NCI-H2196 treated with DMSO at 0.1 percent for 48 hours (cell line): ENCODE results near the gene OAS1.
"Not testable (repeated sequence)": the region's sequence is repeated elsewhere in the genome, so short reads cannot be mapped to it uniquely, and the experiment has no call there.

ENCODE experiments used
- DNase-seq: peaks from one replicate; lab custom pipeline; 2025; ENCODE audit not compliant: unreplicated experiment; lab: John Stamatoyannopoulos, UW

The OAS1 gene

GRCh38 chr12:112933129-112933505 lies 26.4 kb downstream of the OAS1 start:
- DNase-seq, result no peak

DNA sequence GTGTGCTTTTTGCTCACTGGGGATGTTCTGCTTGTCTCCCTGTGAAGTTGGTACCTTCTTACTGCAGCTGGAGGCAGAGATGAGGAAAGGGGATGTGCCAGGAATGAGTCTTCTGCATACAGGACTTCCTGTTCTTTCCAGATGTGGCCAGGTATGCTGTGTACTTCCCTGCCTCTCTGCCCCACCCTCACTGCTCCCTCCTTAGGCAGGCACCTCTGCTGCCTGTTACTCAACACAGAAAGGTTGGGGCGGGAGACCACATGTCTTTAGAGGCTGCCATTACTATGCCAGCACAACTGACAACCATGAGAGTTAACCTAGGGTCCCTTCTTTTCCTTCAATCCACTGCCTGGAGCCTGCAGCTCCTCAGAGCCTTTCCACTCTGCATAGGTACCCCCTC lies 29.5 kb downstream of the OAS1 start:
- no peak for DNase-seq

DNA sequence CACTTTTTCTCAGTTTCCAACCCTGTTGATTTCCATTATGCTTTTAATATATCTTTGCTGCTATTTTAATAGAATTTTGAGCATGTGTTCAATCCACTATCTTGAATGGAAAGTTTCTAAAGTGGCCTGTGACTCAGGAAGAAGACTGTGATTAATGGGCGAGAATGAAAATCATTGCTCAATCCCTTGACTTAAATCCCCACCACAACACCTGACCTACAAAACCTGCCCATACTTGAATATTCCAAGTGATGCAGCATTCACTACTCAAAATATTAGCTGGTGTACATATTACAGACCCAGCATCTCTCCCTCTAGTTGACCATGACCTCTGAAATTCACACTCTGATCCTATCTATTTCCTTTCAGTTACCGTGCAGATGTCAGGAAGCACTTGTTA lies 30.2 kb downstream of the OAS1 start:
- DNase-seq, result no peak

DNA sequence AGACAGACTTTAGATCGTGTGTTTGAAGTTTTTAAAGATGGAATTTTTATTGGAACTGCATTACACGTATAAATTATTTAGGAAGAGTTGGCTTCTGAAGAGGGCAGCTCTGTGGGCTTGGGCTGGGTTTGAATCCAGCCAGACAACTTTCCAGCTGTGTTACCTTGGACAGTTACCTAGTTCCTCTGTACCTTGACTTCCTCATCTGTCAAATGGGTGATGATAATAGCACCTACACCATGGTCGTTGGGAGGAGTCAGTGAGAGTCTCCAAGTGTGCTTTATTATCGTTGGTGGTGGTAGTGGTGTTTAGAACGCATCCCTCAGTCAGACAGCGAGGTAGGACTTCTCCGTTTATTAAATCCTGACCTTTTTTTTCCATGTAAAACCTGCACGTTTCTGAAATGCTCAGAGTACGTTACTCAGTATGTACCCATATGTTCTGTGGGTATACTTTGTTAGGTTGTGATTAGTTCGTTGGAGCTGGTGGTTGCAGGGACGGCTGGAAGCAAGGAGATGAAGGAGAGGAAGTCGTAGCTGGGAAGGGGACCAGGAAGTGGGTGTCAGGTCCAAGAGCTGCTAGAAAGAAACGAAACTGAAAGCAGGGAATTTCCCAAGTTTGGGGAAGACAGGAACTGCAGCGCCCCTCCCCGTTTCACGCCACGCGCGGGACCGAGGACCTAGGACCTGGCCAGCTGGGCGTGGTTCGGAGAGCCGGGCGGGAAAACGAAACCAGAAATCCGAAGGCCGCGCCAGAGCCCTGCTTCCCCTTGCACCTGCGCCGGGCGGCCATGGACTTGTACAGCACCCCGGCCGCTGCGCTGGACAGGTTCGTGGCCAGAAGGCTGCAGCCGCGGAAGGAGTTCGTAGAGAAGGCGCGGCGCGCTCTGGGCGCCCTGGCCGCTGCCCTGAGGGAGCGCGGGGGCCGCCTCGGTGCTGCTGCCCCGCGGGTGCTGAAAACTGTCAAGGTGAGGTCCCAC lies 31.3 kb downstream of the OAS1 start, which contains the start of gene OAS3:
OAS3 (plus strand) TSS at position 734 of the 979 bp plus-strand sequence; CDS start at position 791, 57 bp downstream.
- peak; percentile 76 for DNase-seq

- DNase-seq, result no peak
These were observed 32.0 kb downstream of the OAS1 start for GRCh38 chr12:112938751-112939150.

- DNase-seq, result no peak
These were observed 33.1 kb downstream of the OAS1 start for GRCh38 chr12:112939761-112940381.

GRCh38 chr12:112941528-112942335 lies 35.0 kb downstream of the OAS1 start:
- no peak for DNase-seq

DNA sequence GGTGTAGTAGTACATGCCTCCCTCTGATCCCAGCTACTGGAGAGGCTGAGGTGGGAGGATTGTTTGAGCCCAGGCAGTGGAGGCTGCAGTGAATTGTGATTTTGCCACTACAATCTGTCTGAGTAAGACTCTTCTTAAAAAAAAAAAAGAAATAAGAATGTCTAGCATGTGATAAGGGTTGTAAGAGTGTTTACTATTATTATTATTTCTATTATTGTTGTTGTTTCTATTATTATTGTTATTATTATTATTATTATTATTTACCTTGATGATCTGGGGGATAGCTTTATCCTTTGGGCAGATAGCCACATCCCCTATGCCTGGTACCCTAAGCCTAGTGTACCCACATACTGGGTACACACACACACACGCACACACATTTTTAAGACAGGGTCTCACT lies 35.8 kb downstream of the OAS1 start:
- no peak for DNase-seq

DNA sequence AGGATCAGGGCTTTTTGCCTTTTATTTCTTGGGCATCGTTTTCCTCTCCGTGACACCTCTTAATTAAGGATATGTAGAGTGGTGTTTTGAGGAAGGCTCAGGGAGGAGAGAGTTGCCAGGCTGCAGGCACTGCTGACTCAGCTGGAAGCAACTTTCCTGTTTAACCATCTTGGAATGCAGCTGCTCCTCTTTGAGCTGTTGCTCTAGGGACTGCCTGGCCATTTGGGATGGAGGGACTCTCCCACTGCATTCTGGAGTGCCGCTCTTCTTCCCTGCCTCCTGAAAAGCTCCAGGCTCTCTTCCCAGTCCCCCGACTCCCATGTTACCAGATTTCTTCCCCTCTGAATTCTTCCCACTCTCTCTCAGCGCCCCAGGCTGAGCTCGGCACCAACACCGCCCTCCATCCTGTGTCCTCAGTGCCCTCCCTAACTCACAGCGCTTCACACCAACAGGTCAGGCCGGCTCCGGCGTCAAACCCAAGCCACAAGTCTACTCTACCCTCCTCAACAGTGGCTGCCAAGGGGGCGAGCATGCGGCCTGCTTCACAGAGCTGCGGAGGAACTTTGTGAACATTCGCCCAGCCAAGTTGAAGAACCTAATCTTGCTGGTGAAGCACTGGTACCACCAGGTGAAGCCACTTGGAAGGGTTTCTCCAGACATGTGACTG lies 37.4 kb downstream of the OAS1 start:
- no peak for DNase-seq

DNA sequence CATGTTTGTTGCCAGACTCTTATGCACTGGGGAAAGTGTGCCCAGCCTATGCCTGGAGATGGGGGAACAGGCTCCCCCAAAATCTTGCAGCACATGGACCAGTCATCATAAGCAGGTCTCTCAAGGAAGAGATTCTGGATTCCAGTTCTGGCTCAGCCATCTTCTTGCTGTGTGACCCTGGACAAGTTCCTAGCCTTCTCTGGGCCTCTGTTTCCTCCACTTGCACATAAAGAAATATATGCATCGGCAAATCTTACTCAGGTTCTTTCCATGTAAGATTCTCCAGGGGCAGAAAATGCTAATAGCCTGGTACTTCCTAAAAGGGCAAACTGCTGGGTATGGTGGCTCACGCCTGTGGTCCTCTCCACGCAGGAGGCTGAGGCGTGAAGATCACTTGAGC lies 38.8 kb downstream of the OAS1 start:
- no peak for DNase-seq

- DNase-seq, result no peak
These were observed 39.7 kb downstream of the OAS1 start for GRCh38 chr12:112946236-112947000.

DNA sequence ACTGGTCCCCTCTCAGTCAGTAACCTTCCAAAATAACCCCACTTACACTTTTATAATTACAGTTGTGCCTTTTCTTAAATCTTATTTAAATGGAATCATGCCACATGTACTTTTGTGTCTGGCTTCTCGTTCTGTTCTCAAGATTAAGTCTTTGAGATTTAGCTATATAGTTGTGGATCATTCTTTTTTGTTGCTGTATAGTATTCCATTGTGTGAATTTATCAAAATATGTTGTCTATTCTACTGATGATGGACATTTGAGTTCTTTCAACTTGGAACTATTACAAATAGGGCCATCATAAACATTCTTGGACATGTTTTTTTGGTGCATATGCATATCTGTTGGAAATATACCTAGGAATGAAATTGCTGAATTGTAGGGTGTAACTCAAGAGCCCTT lies 40.6 kb downstream of the OAS1 start:
- DNase-seq, result no peak

GRCh38 chr12:112947761-112948160 lies 41.0 kb downstream of the OAS1 start:
- DNase-seq, result no peak

DNA sequence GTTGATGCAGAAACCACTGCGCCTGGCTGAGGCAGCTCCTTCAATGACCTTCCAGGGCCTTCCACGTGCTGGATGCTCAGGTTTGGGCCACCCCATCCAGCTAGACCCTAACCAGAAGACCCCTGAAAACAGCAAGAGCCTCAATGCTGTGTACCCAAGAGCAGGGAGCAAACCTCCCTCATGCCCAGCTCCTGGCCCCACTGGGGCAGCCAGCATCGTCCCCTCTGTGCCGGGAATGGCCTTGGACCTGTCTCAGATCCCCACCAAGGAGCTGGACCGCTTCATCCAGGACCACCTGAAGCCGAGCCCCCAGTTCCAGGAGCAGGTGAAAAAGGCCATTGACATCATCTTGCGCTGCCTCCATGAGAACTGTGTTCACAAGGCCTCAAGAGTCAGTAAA lies 42.0 kb downstream of the OAS1 start:
- no peak for DNase-seq

DNA sequence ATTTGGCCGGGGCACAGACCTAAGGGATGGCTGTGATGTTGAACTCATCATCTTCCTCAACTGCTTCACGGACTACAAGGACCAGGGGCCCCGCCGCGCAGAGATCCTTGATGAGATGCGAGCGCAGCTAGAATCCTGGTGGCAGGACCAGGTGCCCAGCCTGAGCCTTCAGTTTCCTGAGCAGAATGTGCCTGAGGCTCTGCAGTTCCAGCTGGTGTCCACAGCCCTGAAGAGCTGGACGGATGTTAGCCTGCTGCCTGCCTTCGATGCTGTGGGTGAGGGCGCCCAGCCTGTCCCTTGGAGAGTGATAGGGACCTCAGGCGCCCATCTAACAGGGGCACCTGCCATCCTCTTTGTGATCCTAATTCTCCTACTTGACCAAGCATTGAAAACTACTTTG lies 43.9 kb downstream of the OAS1 start:
- DNase-seq, result no peak

DNA sequence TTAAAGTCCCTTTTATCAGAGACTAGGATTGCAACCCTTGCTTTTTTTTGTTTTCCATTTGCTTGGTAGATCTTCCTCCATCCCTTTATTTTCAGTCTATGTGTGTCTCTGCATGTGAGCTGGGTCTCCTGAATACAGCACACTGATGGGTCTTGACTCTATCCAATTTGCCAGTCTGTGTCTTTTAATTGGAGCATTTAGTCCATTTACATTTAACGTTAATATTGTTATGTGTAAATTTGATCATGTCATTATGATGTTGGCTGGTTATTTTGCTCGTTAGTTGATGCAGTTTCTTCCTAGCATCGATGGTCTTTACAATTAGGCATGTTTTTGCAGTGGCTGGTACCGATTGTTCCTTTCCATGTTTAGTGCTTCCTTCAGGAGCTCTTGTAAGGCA lies 50.4 kb downstream of the OAS1 start:
- DNase-seq, result not testable (repeated sequence)

GRCh38 chr12:112961074-112961473 lies 54.3 kb downstream of the OAS1 start:
- no peak for DNase-seq

- no peak for DNase-seq
These were observed 54.8 kb downstream of the OAS1 start for GRCh38 chr12:112961536-112961935.

GRCh38 chr12:112962561-112962960 lies 55.8 kb downstream of the OAS1 start:
- DNase-seq, result no peak

DNA sequence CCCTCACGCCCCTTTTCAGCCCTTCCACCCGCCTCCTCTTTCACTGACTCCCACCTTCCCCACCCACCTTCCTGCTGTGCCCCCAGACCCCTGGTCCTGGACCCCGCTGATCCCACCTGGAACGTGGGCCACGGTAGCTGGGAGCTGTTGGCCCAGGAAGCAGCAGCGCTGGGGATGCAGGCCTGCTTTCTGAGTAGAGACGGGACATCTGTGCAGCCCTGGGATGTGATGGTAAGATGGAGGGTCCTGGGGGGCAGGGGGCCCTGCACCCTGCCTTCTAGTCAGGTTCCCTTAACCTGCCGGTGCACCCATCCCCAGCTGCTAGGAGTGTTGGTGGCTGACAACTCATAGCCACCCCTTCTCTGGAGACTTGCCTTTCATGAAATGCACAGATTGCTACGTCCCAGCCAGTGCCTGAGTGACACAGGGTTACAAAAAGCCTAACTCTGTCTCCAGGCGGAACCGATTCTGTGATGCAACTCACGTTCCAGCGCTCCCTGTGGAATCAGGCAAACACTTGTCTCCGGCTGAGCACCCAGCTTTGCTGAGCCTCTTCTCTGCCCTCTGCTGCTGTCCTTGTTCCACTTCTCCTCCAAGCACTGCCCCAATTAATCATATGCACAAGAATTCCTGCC lies 56.6 kb downstream of the OAS1 start:
- no peak for DNase-seq
